GM21737 (cell line): ENCODE measurements around the gene KTI12.
"Not testable (repeated sequence)": the region's sequence is repeated elsewhere in the genome, so short reads cannot be mapped to it uniquely, and the experiment has no call there.

Experiments used
- ATAC-seq: cut with Tn5 transposase; IDR thresholded peaks from one replicate; pipeline ENCODE4 v1.9.1; 2021; ENCODE audit warnings: mild to moderate bottlenecking, moderate library complexity; ENCODE audit not compliant: unreplicated experiment

Gene KTI12

GRCh38 chr1:52033190-52034049 is at the start of gene KTI12:
TSS of gene KTI12 (minus strand) at chr1:52033810. CDS start at chr1:52033761, 49 bp downstream.
- peak; percentile 80 for ATAC-seq

- ATAC-seq, result no peak
Measured at GRCh38 chr1:52080014-52080415, 46.4 kb upstream of the KTI12 start.

- ATAC-seq, result not testable (repeated sequence)
Measured at GRCh38 chr1:52077277-52077676, 43.7 kb upstream of the KTI12 start.

- no peak for ATAC-seq
Measured at GRCh38 chr1:52072291-52072690, 38.7 kb upstream of the KTI12 start.

- no peak for ATAC-seq
Measured at GRCh38 chr1:52070704-52071103, 37.1 kb upstream of the KTI12 start.

- ATAC-seq, result no peak
Measured at GRCh38 chr1:52063192-52063591, 29.6 kb upstream of the KTI12 start.

GRCh38 chr1:52060822-52061221 is 27.2 kb upstream of the KTI12 start:
- no peak for ATAC-seq

GRCh38 chr1:52059888-52060287 is 26.3 kb upstream of the KTI12 start:
- ATAC-seq, result no peak

- no peak for ATAC-seq
Measured at GRCh38 chr1:52059321-52059720, 25.7 kb upstream of the KTI12 start.

- no peak for ATAC-seq
Measured at GRCh38 chr1:52057876-52058415, 24.3 kb upstream of the KTI12 start.

GRCh38 chr1:52057255-52057654 is 23.6 kb upstream of the KTI12 start:
- ATAC-seq, result no peak

GRCh38 chr1:52056937-52057231 is 23.3 kb upstream of the KTI12 start:
- ATAC-seq, result peak; percentile 41

GRCh38 chr1:52056163-52056936 is 22.7 kb upstream of the KTI12 start, which contains the start of gene BTF3L4:
TSS of gene BTF3L4 (plus strand) at chr1:52056295. CDS start at chr1:52059848, 3,553 bp downstream.
- peak; percentile 78 for ATAC-seq

- no peak for ATAC-seq
Measured at GRCh38 chr1:52055866-52056162, 22.2 kb upstream of the KTI12 start.

GRCh38 chr1:52055066-52055865 is 21.7 kb upstream of the KTI12 start, which contains the start of gene TXNDC12:
TSS of gene TXNDC12 (minus strand) at chr1:52055191. CDS start at chr1:52055096, 95 bp downstream.
- ATAC-seq, result peak; percentile 40

GRCh38 chr1:52054496-52055065 is 21.0 kb upstream of the KTI12 start:
- no peak for ATAC-seq

- ATAC-seq, result no peak
Measured at GRCh38 chr1:52053862-52054261, 20.3 kb upstream of the KTI12 start.

- not testable (repeated sequence) for ATAC-seq
Measured at GRCh38 chr1:52049337-52049736, 15.7 kb upstream of the KTI12 start.

GRCh38 chr1:52045666-52046195 is 12.1 kb upstream of the KTI12 start:
- ATAC-seq, result not testable (repeated sequence)

- no peak for ATAC-seq
Measured at GRCh38 chr1:52045236-52045635, 11.6 kb upstream of the KTI12 start.
